GM12891 (cell line): ENCODE measurements around the gene FEM1A.
A peak's percentile ranks its signal among the peaks of the same experiment; 100 is the strongest.
"Not testable (repeated sequence)": the region's sequence is repeated elsewhere in the genome, so short reads cannot be mapped to it uniquely, and the experiment has no call there.

Source experiments
- DNase-seq: peaks from one replicate; pipeline ENCODE4 v3.0.0; 2011; ENCODE audit warnings: low spot score; ENCODE audit not compliant: insufficient read length
- FAIRE-seq: peaks from 2 replicates; lab custom pipeline; 2011; peaks lifted over from hg19 to GRCh38; lab: Jason Lieb, UNC
- PAX5 ChIP-seq: IDR thresholded peaks from 2 replicates; pipeline ENCODE4 v1.6.1; 2011; ENCODE audit warnings: low read length, moderate library complexity, mild to moderate bottlenecking; ENCODE audit not compliant: insufficient read depth, severe bottlenecking
- POLR2A ChIP-seq: IDR thresholded peaks from 2 replicates; pipeline ENCODE4 v1.6.1; 2011; ENCODE audit warnings: low read depth, low read length, control low read depth
- POLR2AphosphoS5 ChIP-seq: IDR thresholded peaks from 2 replicates; pipeline ENCODE4 v1.6.1; 2011; ENCODE audit warnings: low read depth, low read length, control low read depth
- POU2F2 ChIP-seq: IDR thresholded peaks from 2 replicates; pipeline ENCODE4 v1.6.1; 2011; ENCODE audit warnings: low read depth, mild to moderate bottlenecking, control low read depth, low read length, moderate library complexity
- SPI1 ChIP-seq: IDR thresholded peaks from 2 replicates; pipeline ENCODE4 v1.6.1; 2011; ENCODE audit warnings: low read depth, low read length, control low read depth
- TAF1 ChIP-seq: IDR thresholded peaks from 2 replicates; pipeline ENCODE4 v1.6.1; 2011; ENCODE audit warnings: low read depth, low read length, control low read depth

The FEM1A gene

GRCh38 chr19:4768934-4769777 lies 22.4 kb upstream of the FEM1A start:
- FAIRE-seq: no peak

GRCh38 chr19:4772566-4772965 lies 19.0 kb upstream of the FEM1A start:
- FAIRE-seq (no peak), DNase-seq (no peak)
- TF ChIP-seq PAX5: no peak
- TF ChIP-seq POLR2A: no peak
- no peak for TF ChIP-seq POU2F2
- TF ChIP-seq POLR2AphosphoS5: no peak
- TF ChIP-seq SPI1: no peak
- TF ChIP-seq TAF1: no peak

More at GRCh38 chr19:4768934-4769777, 22.4 kb upstream of the FEM1A start:
- peak; percentile 74 for DNase-seq
- TF ChIP-seq POU2F2: no peak
- TF ChIP-seq PAX5: no peak
- no peak for TF ChIP-seq POLR2AphosphoS5
- no peak; the same call in 1 of the 2 replicates for TF ChIP-seq SPI1
- TF ChIP-seq TAF1: no peak
- TF ChIP-seq POLR2A: no peak

GRCh38 chr19:4773047-4773640 lies 18.4 kb upstream of the FEM1A start:
- FAIRE-seq: no peak

GRCh38 chr19:4774136-4774535 lies 17.4 kb upstream of the FEM1A start:
- TF ChIP-seq SPI1 (no peak), TAF1 (no peak), POLR2AphosphoS5 (no peak), POU2F2 (no peak), PAX5 (no peak), POLR2A (no peak)
- FAIRE-seq (no peak), DNase-seq (no peak)

More at GRCh38 chr19:4773047-4773640, 18.4 kb upstream of the FEM1A start:
- no peak for DNase-seq
- TF ChIP-seq SPI1 (no peak), POU2F2 (no peak), TAF1 (no peak), POLR2AphosphoS5 (no peak), POLR2A (no peak), PAX5 (no peak)

- DNase-seq: no peak
- no peak for FAIRE-seq
Observed at GRCh38 chr19:4775627-4776152, 15.8 kb upstream of the FEM1A start.

GRCh38 chr19:4776436-4777211 lies 14.9 kb upstream of the FEM1A start:
- TF ChIP-seq POLR2A (no peak), POLR2AphosphoS5 (no peak), POU2F2 (no peak), TAF1 (no peak), SPI1 (no peak), PAX5 (no peak)
- FAIRE-seq (no peak), DNase-seq (no peak)

More at GRCh38 chr19:4775627-4776152, 15.8 kb upstream of the FEM1A start:
- TF ChIP-seq POU2F2 (no peak), POLR2A (no peak), PAX5 (no peak), SPI1 (no peak), TAF1 (no peak), POLR2AphosphoS5 (no peak)

GRCh38 chr19:4778124-4778523 lies 13.4 kb upstream of the FEM1A start:
- DNase-seq, FAIRE-seq: not testable (repeated sequence)

GRCh38 chr19:4780860-4781259 lies 10.7 kb upstream of the FEM1A start:
- FAIRE-seq (no peak), DNase-seq (no peak)
- TF ChIP-seq SPI1 (no peak), POU2F2 (no peak), POLR2AphosphoS5 (no peak), PAX5 (no peak), TAF1 (no peak), POLR2A (no peak)

GRCh38 chr19:4781801-4782200 lies 9.7 kb upstream of the FEM1A start:
- DNase-seq: no peak
- TF ChIP-seq PAX5 (no peak), TAF1 (no peak), SPI1 (no peak), POLR2A (no peak), POU2F2 (no peak), POLR2AphosphoS5 (no peak)
- no peak for FAIRE-seq

- DNase-seq, FAIRE-seq: not testable (repeated sequence)
Observed at GRCh38 chr19:4786412-4787016, 5.0 kb upstream of the FEM1A start.

- FAIRE-seq: peak; percentile 48
- DNase-seq: not testable (repeated sequence)
Observed at GRCh38 chr19:4792019-4792865, 708 bp downstream of the FEM1A start.

- not testable (repeated sequence) for DNase-seq, FAIRE-seq
Observed at GRCh38 chr19:4792866-4793195, 1.3 kb downstream of the FEM1A start.

GRCh38 chr19:4793278-4793677 lies 1.7 kb downstream of the FEM1A start:
- not testable (repeated sequence) for DNase-seq, FAIRE-seq
